Mucosa of descending colon (tissue), 3 donors: ENCODE data around the gene WNK2. TPM values are rescaled to one million over a fixed set of nuclear protein-coding genes. Genes with fewer than 3 reads are reported as not detected.

ENCODE experiments used
- ATAC-seq: fragments of 200-7000 bp; cut with Tn5 transposase; one replicate; pipeline ENCODE4 v1.9.1; 2020; ENCODE audit warnings: mild to moderate bottlenecking, moderate library complexity
- DNase-seq, 3 donors: peaks; one replicate each; pipeline ENCODE4 v3.0.0-alpha.2; 2020
- H3K36me3 ChIP-seq: fragments of 200-600 bp; one replicate; pipeline ENCODE4 v1.8.0; 2021; ENCODE audit warnings: low read depth, mild to moderate bottlenecking
- H3K4me1 ChIP-seq: fragments of 200-600 bp; one replicate; pipeline ENCODE4 v1.8.0; 2021; ENCODE audit warnings: low read depth, mild to moderate bottlenecking
- H3K4me3 ChIP-seq: fragments of 200-600 bp; one replicate; pipeline ENCODE4 v1.8.0; 2021; ENCODE audit warnings: mild to moderate bottlenecking
- H3K9me3 ChIP-seq: fragments of 200-600 bp; one replicate; pipeline ENCODE4 v1.8.0; 2021; ENCODE audit warnings: mild to moderate bottlenecking
- intact Hi-C, 2 donors: fragments of 100-400 bp; cut with DNase I in 1 of 2; cut with micrococcal nuclease in 1 of 2; formaldehyde crosslinking; loops; one replicate each; pipeline versions ENCODE4 v1.11.0 to v1.11.1; 2022; cut with DNase I, micrococcal nuclease
- total RNA-seq, 3 donors: library from RNA; stranded (reverse); fragmentation: NEBNext Ultra II Directional in 2 of 3; extraction: Animal tissue kit (Norgen Biotek cat#: 25700) in 2 of 3; gene quantifications; one replicate each; pipeline versions ENCODE4 v1.2.1 to v1.2.4, GENCODE V29; 2021 to 2023
- TF ChIP-seq, protein P1 (sequence below): fragments of 200-600 bp; IDR thresholded peaks from one replicate; pipeline ENCODE4 v1.8.0; 2022; ENCODE audit warnings: antibody characterized with exemption, mild to moderate bottlenecking
- donor health status: DM: no; HTN: no; CAD: no; lungs with moderate emphysema.
- donor health status: DM: no; HTN: no; CAD: no.
- donor health status: DM: no; HTN: yes; CAD: no.

The WNK2 gene
- total RNA-seq, 3 donors from 2014 or later = 175 to 276 (median 201) TPM

DNA sequence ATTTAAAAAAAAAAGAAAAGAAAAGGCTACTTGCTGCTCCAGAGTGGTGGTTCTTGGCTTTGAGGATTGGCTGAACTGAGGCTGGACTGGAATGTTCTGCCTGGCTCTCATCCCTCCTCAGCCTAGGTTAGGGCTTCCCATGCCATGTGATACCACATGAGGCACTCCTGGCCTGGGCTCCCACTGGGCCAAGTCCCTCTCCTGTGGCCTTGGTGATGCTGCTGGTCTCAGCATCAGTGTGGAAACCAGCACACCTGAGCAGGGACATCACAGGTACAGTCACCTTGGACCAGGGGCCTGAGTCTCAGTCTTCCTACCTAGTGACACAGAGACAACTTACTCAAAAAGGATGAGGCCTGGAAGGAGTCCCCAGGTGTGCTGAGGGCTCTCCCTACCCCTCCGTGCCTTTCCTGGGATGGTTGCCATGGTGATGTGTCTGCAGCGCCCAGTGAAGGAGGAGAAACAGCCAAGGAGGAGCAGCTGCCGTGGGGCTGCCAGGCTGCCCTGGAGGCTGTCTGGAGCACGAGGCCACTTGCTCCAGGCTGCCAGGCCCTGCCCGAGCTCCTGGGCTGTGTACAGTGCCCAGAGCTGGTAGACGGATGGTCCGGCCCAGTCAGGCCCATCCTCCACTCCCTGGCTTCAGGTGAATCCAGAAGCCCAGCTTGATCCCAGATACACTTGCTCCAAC, 71.0 kb downstream of the WNK2 start:
- H3K9me3 ChIP-seq = no peaks in the 10 kb centered on the region
- intact Hi-C loops = no loop called here
- DNase-seq = peak in 1 of 3 donors; percentile 15
- TF ChIP-seq, protein P1, sequence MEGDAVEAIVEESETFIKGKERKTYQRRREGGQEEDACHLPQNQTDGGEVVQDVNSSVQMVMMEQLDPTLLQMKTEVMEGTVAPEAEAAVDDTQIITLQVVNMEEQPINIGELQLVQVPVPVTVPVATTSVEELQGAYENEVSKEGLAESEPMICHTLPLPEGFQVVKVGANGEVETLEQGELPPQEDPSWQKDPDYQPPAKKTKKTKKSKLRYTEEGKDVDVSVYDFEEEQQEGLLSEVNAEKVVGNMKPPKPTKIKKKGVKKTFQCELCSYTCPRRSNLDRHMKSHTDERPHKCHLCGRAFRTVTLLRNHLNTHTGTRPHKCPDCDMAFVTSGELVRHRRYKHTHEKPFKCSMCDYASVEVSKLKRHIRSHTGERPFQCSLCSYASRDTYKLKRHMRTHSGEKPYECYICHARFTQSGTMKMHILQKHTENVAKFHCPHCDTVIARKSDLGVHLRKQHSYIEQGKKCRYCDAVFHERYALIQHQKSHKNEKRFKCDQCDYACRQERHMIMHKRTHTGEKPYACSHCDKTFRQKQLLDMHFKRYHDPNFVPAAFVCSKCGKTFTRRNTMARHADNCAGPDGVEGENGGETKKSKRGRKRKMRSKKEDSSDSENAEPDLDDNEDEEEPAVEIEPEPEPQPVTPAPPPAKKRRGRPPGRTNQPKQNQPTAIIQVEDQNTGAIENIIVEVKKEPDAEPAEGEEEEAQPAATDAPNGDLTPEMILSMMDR = no peak
- no peak for ATAC-seq
- no peaks in the 10 kb centered on the region for H3K4me1 ChIP-seq
- H3K36me3 ChIP-seq = no peaks in the 10 kb centered on the region
- no peak overlapping the region for H3K4me3 ChIP-seq

DNA sequence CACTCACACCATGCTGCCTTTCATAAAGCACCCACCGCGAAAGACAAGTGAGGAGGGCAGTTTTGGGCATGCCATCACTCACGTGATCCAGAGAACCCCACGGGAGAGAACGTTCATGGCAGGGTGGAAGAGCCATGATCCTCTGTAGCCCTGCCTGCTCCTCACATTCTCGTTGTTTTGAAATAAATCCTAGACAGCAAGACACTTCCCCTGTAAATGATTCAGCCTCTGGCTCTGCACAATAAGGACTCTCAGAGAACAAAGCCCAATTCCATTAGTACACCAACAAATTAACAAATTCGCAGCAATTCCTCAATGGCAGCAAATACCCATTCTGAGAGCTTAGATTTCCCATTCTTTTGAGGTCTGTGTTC, 71.5 kb downstream of the WNK2 start:
- no peaks in the 10 kb centered on the region for H3K36me3 ChIP-seq
- intact Hi-C loops = no loop called here
- H3K9me3 ChIP-seq = no peaks in the 10 kb centered on the region
- no peaks in the 10 kb centered on the region for H3K4me1 ChIP-seq
- DNase-seq = no peak
- no peak overlapping the region for H3K4me3 ChIP-seq
- no peak for ATAC-seq
- TF ChIP-seq, protein P1 = no peak

DNA sequence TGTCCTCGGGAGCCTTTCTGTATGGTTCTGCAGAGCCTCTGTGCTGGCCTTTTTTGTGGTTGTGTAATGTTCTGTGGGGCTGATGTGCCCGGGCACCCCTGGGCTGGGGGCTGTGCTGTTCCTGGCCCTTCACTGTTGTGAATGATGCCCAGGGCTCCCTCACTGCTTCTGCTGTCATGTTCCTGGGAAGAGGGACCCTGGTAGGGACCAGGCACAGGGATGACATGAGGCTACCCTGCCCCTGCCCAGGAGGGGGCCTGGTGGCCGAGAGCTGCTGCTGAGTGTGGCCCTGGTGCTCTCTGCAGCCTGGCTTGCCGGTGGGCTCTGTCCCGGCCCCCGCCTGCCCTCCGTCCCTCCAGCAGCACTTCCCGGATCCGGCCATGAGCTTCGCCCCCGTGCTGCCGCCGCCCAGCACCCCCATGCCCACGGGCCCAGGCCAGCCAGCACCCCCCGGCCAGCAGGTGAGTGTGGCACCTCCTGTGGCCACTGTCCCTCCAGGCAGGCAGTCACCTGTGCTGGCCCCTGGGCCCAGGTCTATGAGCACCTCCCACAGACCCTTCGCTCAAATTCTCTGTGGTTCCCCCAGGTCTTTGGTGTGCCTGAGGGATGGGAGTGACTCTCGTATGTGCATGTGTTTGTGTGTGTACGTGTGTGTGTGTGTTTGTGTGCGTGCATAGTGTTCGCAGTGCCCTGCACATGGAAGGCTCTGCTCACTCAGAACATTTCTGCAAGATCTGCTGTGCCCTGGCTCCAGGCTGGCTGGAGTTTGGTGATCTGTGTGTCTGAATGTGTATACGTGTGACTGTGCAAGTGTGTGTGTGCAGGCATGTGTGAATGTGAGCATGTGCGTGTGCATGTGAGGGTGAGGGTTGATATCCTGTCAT, 72.3 kb downstream of the WNK2 start:
- TF ChIP-seq, protein P1 = no peak
- Histone ChIP-seq H3K4me3 (no peak overlapping the region), H3K36me3 (no peaks in the 10 kb centered on the region), H3K4me1 (no peaks in the 10 kb centered on the region), H3K9me3 (no peaks in the 10 kb centered on the region)
- intact Hi-C loops = no loop called here
- ATAC-seq = no peak
- peak in 1 of 3 donors; percentile 23 for DNase-seq

DNA sequence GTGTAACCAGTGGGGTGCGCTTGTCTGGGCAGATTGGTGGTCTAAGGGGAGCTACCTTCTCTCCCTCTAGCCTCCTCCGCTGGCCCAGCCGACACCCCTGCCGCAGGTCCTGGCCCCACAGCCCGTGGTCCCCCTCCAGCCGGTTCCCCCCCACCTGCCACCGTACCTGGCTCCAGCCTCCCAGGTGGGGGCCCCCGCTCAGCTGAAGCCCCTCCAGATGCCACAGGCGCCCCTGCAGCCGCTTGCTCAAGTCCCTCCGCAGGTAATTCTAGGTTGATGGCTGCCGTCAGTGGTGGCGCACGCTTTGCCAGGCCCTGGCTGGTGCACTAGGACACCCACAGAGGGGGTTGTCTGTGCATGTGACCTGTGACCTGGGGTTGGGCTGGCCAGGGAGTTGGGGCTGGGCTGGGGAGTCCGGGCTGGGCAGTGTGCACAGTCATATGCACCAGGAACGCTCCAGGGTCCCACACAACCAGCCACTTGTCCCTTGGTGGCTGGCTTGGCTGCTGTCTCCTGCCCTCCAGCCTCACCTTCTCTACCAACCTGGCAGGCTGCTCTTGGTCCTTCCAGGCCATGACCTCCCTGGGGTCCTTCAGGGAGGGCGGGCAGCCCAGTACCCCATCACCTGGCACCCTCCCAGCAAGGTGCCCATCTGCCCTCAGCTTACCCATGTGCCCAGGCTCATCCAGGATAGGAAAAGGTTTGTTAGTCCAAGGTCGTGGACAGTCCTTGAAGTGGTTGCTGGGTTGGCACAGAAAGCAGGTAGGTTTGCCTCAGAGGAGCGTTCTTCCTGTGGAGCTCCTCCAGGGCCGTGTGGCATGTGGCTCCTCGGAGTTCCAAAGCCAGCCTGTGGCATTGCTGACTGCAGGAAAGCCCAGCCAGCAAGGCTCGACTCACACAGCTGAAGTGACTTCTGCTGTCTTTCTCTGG, 73.2 kb downstream of the WNK2 start:
- DNase-seq = peak in 1 of 3 donors; percentile 14
- TF ChIP-seq, protein P1 = no peak
- Histone ChIP-seq H3K4me3 (no peak overlapping the region), H3K9me3 (no peaks in the 10 kb centered on the region), H3K36me3 (no peaks in the 10 kb centered on the region), H3K4me1 (no peaks in the 10 kb centered on the region)
- no peak for ATAC-seq
- intact Hi-C loops = no loop called here

DNA sequence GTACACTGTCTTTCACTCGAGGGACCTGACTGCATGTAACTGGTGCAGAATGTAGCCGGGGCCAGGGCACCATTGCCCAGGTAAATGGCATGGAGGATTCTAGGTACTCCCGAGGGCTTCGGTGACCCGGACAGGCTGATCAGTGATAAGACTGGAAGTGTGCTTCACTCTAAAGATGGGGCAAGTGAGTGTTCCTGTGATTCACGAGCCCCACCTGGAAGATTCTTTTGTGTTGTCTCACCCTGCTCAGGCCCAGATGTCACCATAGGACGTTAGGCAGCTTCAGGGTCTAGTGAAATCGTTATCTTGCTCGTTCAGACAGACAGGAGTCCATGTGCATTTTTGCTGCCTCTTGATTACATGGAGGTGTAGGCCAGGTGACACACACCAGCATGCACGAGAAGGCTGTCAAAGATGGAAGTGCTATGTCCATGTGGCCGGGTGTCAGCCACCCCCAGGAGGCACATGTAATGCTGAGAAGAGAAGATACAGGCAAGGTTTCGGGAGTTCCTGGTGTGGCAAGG, 73.9 kb downstream of the WNK2 start:
- intact Hi-C loops = no loop called here
- ATAC-seq = no peak
- Histone ChIP-seq H3K9me3 (no peaks in the 10 kb centered on the region), H3K4me3 (no peak overlapping the region), H3K4me1 (peaks cover 2% of the 10 kb centered on the region), H3K36me3 (no peaks in the 10 kb centered on the region)
- TF ChIP-seq, protein P1 = no peak
- DNase-seq = peak in 1 of 3 donors; percentile 13
